SK-N-SH treated with all-trans-retinoic acid at 6 μM for 48 hours (cell line): ENCODE measurements around the gene PKD2L2.
A peak's percentile ranks its signal among the peaks of the same experiment; 100 is the strongest.

Experiments used
- ATAC-seq: fragments of 200-7000 bp; cut with Tn5 transposase; 3 replicates; pipeline ENCODE4 v1.9.1; 2020; ENCODE audit warnings: mild to moderate bottlenecking, moderate library complexity
- BACH2 ChIP-seq: fragments of 250-450 bp; sonication (Bioruptor Pico); IDR thresholded peaks from 2 replicates; pipeline ENCODE4 v1.9.0; 2021; ENCODE audit warnings: mild to moderate bottlenecking, borderline replicate concordance
- CREB5 ChIP-seq: fragments of 250-450 bp; sonication (Bioruptor Pico); IDR thresholded peaks from 2 replicates; pipeline ENCODE4 v1.5.1; 2020; ENCODE audit warnings: low read depth, mild to moderate bottlenecking, moderate library complexity
- CSDC2 ChIP-seq: fragments of 250-450 bp; sonication (Bioruptor Pico); IDR thresholded peaks from 2 replicates; pipeline ENCODE4 v1.5.0; 2020; ENCODE audit warnings: mild to moderate bottlenecking, moderate library complexity
- CSRNP3 ChIP-seq: fragments of 250-450 bp; sonication (Bioruptor Pico); IDR thresholded peaks from 2 replicates; pipeline ENCODE4 v1.5.1; 2021; ENCODE audit warnings: mild to moderate bottlenecking, moderate library complexity
- ESRRG ChIP-seq: fragments of 250-450 bp; sonication (Bioruptor Pico); IDR thresholded peaks from 2 replicates; pipeline ENCODE4 v1.6.1; 2021; ENCODE audit warnings: mild to moderate bottlenecking
- GLIS3 ChIP-seq: fragments of 250-450 bp; sonication (Bioruptor Pico); IDR thresholded peaks from 2 replicates; pipeline ENCODE4 v1.5.0; 2020; ENCODE audit warnings: mild to moderate bottlenecking, moderate library complexity
- ISL1 ChIP-seq: fragments of 250-450 bp; sonication (Bioruptor Pico); IDR thresholded peaks from 2 replicates; pipeline ENCODE4 v2.1.2; 2022; ENCODE audit warnings: mild to moderate bottlenecking, moderate library complexity
- POU6F1 ChIP-seq: fragments of 250-450 bp; sonication (Bioruptor Pico); IDR thresholded peaks from 2 replicates; pipeline ENCODE4 v1.8.0; 2021; ENCODE audit warnings: low read depth, mild to moderate bottlenecking, moderate library complexity, borderline replicate concordance
- SNAI2 ChIP-seq: fragments of 250-450 bp; sonication (Bioruptor Pico); IDR thresholded peaks from 2 replicates; pipeline ENCODE4 v1.5.0; 2020; ENCODE audit warnings: mild to moderate bottlenecking, moderate library complexity
- TCF4 ChIP-seq: fragments of 250-450 bp; sonication (Bioruptor Pico); IDR thresholded peaks from 2 replicates; pipeline ENCODE4 v1.8.0; 2021; ENCODE audit warnings: mild to moderate bottlenecking, moderate library complexity, borderline replicate concordance
- TOX ChIP-seq: fragments of 250-450 bp; sonication (Bioruptor Pico); IDR thresholded peaks from 2 replicates; pipeline ENCODE4 v1.8.0; 2021; ENCODE audit warnings: mild to moderate bottlenecking, moderate library complexity, borderline replicate concordance
- TSHZ2 ChIP-seq: fragments of 250-450 bp; sonication (Bioruptor Pico); IDR thresholded peaks from 2 replicates; pipeline ENCODE4 v1.5.0; 2020; ENCODE audit warnings: mild to moderate bottlenecking, moderate library complexity
- ZC3H10 ChIP-seq: fragments of 250-450 bp; sonication (Bioruptor Pico); IDR thresholded peaks from 2 replicates; pipeline ENCODE4 v1.5.1; 2021; ENCODE audit warnings: mild to moderate bottlenecking, moderate library complexity
- ZFP3 ChIP-seq: fragments of 250-450 bp; sonication (Bioruptor Pico); IDR thresholded peaks from 2 replicates; pipeline ENCODE4 v1.5.0; 2020; ENCODE audit warnings: mild to moderate bottlenecking, moderate library complexity
- ZFP30 ChIP-seq: fragments of 450-650 bp; formaldehyde crosslinking; IDR thresholded peaks from 2 replicates; pipeline ENCODE4 v1.5.0; 2022; ENCODE audit warnings: mild to moderate bottlenecking, moderate library complexity

Gene PKD2L2

GRCh38 chr5:137945825-137946224, 56.6 kb downstream of the PKD2L2 start (continued):
- TF ChIP-seq CSRNP3, result no peak
- no peak for TF ChIP-seq ZC3H10 (CRISPR knock-in tag)
- TF ChIP-seq GLIS3 (CRISPR knock-in tag), result no peak
- TF ChIP-seq TCF4 (CRISPR knock-in tag), result no peak

GRCh38 chr5:137954131-137954879, 65.0 kb downstream of the PKD2L2 start:
- no peak; the same call in 1 of the 2 replicates for TF ChIP-seq CREB5 (CRISPR knock-in tag)
- TF ChIP-seq ISL1, result peak; percentile 96
- no peak for TF ChIP-seq ZFP3
- no peak for TF ChIP-seq ESRRG (CRISPR knock-in tag)
- TF ChIP-seq BACH2 (CRISPR knock-in tag), result no peak
- no peak for TF ChIP-seq ZFP30 (CRISPR knock-in tag)
- TF ChIP-seq ZC3H10 (CRISPR knock-in tag), result 0 out of 2 replicates have a peak, but pooled peaks have one; percentile 18
- TF ChIP-seq CSRNP3, result no peak
- TF ChIP-seq CSDC2 (CRISPR knock-in tag), result no peak
- TF ChIP-seq TOX (CRISPR knock-in tag), result peak; percentile 58; the same call in 1 of the 2 replicates
- TF ChIP-seq TSHZ2 (CRISPR knock-in tag), result no peak
- no peak for TF ChIP-seq SNAI2 (CRISPR knock-in tag)
- peak; percentile 43 for TF ChIP-seq TCF4 (CRISPR knock-in tag)
- peak; percentile 92 for ATAC-seq

GRCh38 chr5:137957948-137958347, 68.7 kb downstream of the PKD2L2 start:
- peak; percentile 27 for ATAC-seq
- no peak for TF ChIP-seq ZFP30 (CRISPR knock-in tag)
- TF ChIP-seq ZFP3, result no peak
- TF ChIP-seq ISL1, result peak; percentile 27; the same call in 1 of the 2 replicates
- TF ChIP-seq TCF4 (CRISPR knock-in tag), result 0 out of 2 replicates have a peak, but pooled peaks have one; percentile 20
- TF ChIP-seq POU6F1 (CRISPR knock-in tag), result no peak
- TF ChIP-seq CREB5 (CRISPR knock-in tag), result no peak
- TF ChIP-seq CSRNP3, result no peak
- no peak for TF ChIP-seq TSHZ2 (CRISPR knock-in tag)
- TF ChIP-seq TOX (CRISPR knock-in tag), result no peak
- TF ChIP-seq, all 23 proteins: peak for 2
